Measurements from ENCODE around the gene GNAL.
"Not testable (repeated sequence)": the region's sequence is repeated elsewhere in the genome, so short reads cannot be mapped to it uniquely, and the experiment has no call there.

The GNAL gene

GRCh38 chr18:11909061-11909455 lies 220.0 kb downstream of the GNAL start:
- no peak for DNase-seq

DNA sequence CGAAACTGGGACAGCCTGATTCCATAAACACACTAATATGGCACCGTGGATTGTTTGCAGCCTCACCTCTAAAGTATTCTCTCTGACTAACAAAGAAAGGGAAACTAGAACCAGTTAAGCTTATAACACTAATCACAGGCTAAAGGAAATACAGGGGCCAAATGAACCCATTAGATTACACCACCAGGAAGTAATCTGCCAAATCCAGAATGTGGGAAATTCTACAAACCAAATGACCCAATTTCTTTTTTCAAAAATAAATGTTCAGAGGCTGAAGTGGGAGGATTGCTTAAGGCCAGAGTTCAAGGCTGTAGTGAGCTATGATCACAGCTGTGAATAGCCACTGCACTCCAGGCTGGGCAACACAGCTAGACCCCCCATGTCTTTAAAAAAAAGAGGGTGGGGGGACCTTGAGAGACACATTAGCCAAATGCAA lies 220.5 kb downstream of the GNAL start:
- no peak for DNase-seq

DNA sequence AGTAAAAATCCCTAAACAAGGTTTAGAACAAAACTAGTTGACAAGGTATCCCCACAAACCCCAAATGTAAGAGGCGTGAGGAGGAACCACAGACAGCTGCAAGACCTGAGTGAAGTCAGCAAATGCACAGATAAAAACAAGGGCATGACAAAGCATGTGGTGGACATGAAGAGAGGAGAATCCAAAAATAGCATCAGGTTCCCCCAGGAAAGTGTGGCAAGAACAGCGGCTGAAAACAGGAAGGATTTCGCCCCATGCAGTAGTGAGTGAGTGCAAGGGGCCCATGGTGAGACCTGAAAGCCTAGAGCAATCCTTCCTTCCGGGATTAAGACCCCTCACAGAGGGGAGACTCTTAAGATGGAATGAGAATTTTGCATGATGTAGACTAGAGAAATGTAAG lies 227.8 kb downstream of the GNAL start:
- DNase-seq: not testable (repeated sequence)

DNA sequence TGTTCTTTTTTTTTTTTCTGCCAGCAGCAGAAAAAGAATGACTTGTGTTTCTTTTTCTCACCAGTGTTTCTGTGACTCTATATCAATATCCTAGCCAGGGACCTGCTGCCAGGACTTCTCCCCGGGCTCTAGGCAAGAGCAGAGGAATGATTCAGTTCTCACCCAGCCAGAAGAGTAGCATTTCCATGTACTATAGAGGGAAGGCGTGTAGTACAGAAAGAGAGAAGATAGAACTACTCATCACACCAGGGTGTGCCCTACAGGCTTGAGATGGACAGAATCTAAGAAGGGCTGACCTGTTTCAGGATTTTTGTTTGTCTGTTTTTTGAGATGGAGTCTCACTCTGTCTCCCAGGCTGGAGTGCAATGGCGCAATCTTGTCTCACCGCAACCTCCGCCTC lies 230.5 kb downstream of the GNAL start:
- not testable (repeated sequence) for DNase-seq

DNA sequence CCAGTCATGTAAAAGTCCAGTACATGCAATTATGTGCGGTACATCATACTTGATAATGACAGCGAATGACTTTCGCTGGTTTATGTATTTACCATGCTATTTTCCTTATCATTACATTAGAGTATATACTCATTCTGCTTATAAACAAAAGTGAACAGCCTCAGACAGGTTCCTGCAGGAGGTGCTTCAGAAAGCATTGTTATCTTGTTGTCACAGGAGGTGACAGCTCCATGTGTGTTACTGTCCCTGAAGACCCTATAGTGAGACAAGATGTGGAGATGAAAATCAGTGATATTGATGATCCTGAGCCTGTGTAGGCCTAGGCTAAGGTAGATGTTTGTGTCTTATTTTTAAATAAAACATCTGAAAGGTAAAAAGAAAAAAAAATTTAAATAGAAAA lies 234.4 kb downstream of the GNAL start:
- no peak for DNase-seq

DNA sequence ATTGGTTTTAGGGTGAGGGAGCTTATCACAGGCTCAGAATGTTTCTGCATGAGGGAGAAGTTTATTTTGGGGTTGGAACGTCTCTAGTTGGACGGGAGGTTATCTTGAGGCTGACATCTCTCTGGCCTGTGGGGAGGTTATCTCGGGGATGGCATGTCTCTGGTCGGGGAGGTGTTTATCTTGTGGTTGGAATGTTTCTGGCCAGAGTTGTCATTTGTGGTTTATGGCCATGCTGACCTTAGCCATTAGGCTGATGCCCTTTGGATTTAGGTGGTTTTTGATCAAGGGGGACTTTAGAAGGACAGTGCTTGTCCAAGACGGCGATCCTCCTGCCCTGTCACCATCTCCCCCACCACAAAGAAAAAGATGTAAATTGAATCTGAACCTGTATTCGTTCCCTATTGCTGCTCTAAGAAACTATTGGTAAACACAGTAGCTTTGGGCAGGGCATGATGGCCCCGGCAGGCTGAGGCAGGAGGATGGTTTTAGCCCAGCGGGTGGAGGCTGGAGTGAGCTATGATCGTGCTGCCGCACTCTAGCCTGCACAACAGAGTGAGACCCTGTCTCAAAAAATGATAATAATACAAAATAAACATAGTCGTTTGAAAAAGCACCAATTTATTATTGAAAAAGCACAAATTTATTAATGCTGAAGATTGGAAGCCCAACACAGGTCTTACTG lies 236.9 kb downstream of the GNAL start:
- no peak for DNase-seq

- DNase-seq: no peak
Observed at GRCh38 chr18:11927497-11927896, 238.4 kb downstream of the GNAL start.

DNA sequence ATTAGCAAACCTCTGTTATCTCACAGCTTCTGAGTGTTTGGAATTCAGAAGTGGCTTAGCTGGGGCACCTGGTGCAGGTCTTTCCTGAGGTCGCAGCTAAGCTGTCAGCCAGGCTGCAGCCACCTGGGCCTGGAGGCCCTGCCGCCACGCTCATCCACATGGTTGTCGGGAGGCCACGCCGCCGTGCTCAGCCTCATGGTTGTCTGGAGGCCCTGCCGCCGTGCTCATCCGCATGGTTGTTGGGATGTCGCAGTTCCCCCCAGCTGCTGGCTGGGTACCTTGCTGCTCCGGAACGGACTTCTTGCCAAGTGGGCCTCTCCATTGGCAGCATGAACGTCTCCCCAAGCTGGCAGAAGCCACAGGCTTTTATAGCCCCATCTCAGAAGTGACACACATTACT lies 243.3 kb downstream of the GNAL start:
- no peak for DNase-seq
